DOHH2 (cell line): Measurements from ENCODE around the gene ERAL1.

Source experiments
- H3F3A ChIP-seq: fragments of 200-600 bp; sonication (generic), shearing (Covaris generic); 2 replicates; pipeline ENCODE4 v1.6.0; 2016; ENCODE audit warnings: antibody characterized with exemption, mild to moderate bottlenecking; ENCODE audit not compliant: control insufficient read depth, insufficient read depth
- H3K27ac ChIP-seq: fragments of 200-600 bp; sonication (generic); 2 replicates; pipeline ENCODE4 v1.5.1; 2014; ENCODE audit warnings: low read depth, mild to moderate bottlenecking, low read length, moderate library complexity
- H3K27me3 ChIP-seq: fragments of 200-600 bp; sonication (generic); 2 replicates; pipeline ENCODE4 v1.6.1; 2014; ENCODE audit warnings: mild to moderate bottlenecking, low read length, mixed read lengths; ENCODE audit not compliant: control insufficient read depth
- H3K36me3 ChIP-seq: fragments of 200-600 bp; sonication (generic); 2 replicates; pipeline ENCODE4 v1.6.1; 2014; ENCODE audit warnings: mild to moderate bottlenecking, low read length, moderate library complexity, mixed read lengths; ENCODE audit not compliant: control insufficient read depth
- H3K4me1 ChIP-seq: fragments of 200-600 bp; sonication (generic); 2 replicates; pipeline ENCODE4 v1.6.1; 2014; ENCODE audit warnings: mild to moderate bottlenecking, low read length, mixed read lengths; ENCODE audit not compliant: control insufficient read depth
- H3K4me2 ChIP-seq: fragments of 200-600 bp; sonication (generic); 2 replicates; pipeline ENCODE4 v1.6.0; 2014; ENCODE audit warnings: mild to moderate bottlenecking, low read length, moderate library complexity
- H3K4me3 ChIP-seq: fragments of 200-600 bp; sonication (generic); 2 replicates; pipeline ENCODE4 v1.5.1; 2014; ENCODE audit warnings: mild to moderate bottlenecking, low read length, mixed read lengths
- H3K79me2 ChIP-seq: fragments of 200-600 bp; sonication (generic); 2 replicates; pipeline ENCODE4 v1.6.1; 2014; ENCODE audit warnings: mild to moderate bottlenecking, low read length, mixed read lengths; ENCODE audit not compliant: control insufficient read depth
- H3K9me2 ChIP-seq: fragments of 200-600 bp; sonication (generic); replicated peaks from 2 replicates; pipeline ENCODE4 v1.6.1; 2014; ENCODE audit warnings: mild to moderate bottlenecking, low read length, mixed read lengths; ENCODE audit not compliant: control insufficient read depth
- H3K9me3 ChIP-seq: fragments of 200-600 bp; sonication (generic); 2 replicates; pipeline ENCODE4 v1.6.1; 2014; ENCODE audit warnings: antibody characterized with exemption, low read length, mixed read lengths; ENCODE audit not compliant: control insufficient read depth, insufficient read depth
- H4K20me1 ChIP-seq: fragments of 200-600 bp; sonication (generic); 2 replicates; pipeline ENCODE4 v1.6.0; 2014; ENCODE audit warnings: low read depth, mild to moderate bottlenecking, antibody characterized with exemption, low read length, moderate library complexity; ENCODE audit not compliant: control insufficient read depth, insufficient read depth
- EZH2phosphoT487 ChIP-seq: fragments of 200-600 bp; sonication (generic); IDR thresholded peaks from 2 replicates; pipeline ENCODE4 v1.6.1; 2017; ENCODE audit warnings: borderline replicate concordance, mild to moderate bottlenecking, antibody characterized with exemption, low read length, moderate library complexity, mixed read lengths
- TF ChIP-seq, protein P1 (sequence below): fragments of 200-600 bp; sonication (generic); IDR thresholded peaks from one replicate; pipeline ENCODE4 v1.5.1; 2014; ENCODE audit warnings: antibody characterized with exemption, mild to moderate bottlenecking, low read depth, low read length; ENCODE audit not compliant: poor library complexity, severe bottlenecking

The ERAL1 gene

DNA sequence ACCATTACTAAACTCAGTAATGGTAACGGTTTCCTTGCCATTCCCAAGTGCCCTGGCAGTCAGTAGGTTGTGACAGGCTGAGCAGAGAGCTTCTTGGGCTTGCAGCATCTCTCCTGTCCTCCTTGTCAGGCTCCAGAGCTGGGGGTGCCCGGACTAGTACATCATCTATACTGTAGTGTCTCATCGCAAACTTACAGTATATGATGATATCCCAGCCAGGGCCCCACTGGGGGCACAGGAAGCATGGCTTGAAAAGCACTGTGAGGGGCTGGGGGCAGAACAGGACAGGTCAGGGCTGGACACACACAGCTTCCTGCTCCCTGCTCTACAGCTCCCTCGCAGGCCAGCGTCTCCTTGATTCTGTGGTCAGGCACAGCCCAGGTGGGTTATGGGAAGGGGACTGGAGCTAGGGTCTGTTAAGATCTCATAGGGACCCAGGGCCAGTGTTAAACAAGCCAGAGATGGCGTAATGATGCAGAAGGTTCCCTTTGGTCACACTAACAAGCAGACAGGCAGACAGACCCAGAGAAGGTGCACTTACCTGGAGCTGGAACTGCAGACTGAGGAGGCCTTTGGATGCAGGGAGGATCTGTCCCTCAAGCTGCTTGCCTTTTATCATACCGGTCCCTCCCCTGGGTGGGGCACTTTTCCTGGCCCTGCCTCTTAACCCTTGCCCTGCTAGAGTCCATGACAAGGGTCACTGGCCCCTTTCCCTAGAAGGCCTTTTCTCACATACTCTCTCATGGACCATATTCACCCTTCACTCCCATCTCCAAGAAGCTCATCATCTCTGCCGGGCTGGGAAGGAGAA, 6.8 kb downstream of the ERAL1 start:
- Histone ChIP-seq H3K27me3 (no peaks in the 10 kb centered on the region), H3F3A (no peaks in the 10 kb centered on the region)

DNA sequence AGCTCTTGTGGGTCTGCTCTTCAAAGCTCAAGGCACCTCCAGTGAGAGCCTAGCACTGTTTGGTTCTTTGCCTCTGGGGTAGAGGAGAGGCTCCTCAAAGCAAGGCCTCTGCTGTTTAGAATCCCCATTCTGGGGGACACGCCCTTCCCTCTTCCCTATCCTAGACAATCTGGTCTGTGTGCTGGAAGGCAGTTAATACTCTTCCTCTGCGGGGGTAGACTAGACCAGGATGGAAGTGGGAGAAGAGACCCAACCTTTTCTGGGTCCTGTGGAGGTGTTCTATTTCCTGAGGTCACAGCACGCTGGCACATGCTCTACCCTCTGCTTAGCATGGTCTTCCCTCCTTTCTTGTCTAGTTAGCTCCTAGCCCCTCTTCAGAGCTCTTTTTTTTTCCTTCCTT, 7.7 kb downstream of the ERAL1 start:
- Histone ChIP-seq H3K27me3 (no peaks in the 10 kb centered on the region), H3K36me3 (peaks cover 27% of the 10 kb centered on the region), H4K20me1 (no peaks in the 10 kb centered on the region), H3K4me1 (peaks cover 19% of the 10 kb centered on the region), H3F3A (no peaks in the 10 kb centered on the region), H3K4me2 (no peak overlapping the region), H3K9me2 (no peaks in the 10 kb centered on the region), H3K27ac (no peak overlapping the region), H3K9me3 (no peaks in the 10 kb centered on the region), H3K79me2 (no peaks in the 10 kb centered on the region), H3K4me3 (no peak overlapping the region)
- TF ChIP-seq EZH2phosphoT487: no peak
- TF ChIP-seq, protein P1, sequence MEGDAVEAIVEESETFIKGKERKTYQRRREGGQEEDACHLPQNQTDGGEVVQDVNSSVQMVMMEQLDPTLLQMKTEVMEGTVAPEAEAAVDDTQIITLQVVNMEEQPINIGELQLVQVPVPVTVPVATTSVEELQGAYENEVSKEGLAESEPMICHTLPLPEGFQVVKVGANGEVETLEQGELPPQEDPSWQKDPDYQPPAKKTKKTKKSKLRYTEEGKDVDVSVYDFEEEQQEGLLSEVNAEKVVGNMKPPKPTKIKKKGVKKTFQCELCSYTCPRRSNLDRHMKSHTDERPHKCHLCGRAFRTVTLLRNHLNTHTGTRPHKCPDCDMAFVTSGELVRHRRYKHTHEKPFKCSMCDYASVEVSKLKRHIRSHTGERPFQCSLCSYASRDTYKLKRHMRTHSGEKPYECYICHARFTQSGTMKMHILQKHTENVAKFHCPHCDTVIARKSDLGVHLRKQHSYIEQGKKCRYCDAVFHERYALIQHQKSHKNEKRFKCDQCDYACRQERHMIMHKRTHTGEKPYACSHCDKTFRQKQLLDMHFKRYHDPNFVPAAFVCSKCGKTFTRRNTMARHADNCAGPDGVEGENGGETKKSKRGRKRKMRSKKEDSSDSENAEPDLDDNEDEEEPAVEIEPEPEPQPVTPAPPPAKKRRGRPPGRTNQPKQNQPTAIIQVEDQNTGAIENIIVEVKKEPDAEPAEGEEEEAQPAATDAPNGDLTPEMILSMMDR: no peak

More for the DNA sequence above, 6.8 kb downstream of the ERAL1 start:
- Histone ChIP-seq H3K9me3 (no peaks in the 10 kb centered on the region), H3K4me2 (no peak overlapping the region), H3K9me2 (no peaks in the 10 kb centered on the region), H3K4me1 (peaks cover 17% of the 10 kb centered on the region), H3K36me3 (peaks cover 27% of the 10 kb centered on the region), H3K4me3 (no peak overlapping the region), H3K27ac (no peak overlapping the region), H3K79me2 (no peaks in the 10 kb centered on the region), H4K20me1 (no peaks in the 10 kb centered on the region)
- TF ChIP-seq EZH2phosphoT487: no peak
- TF ChIP-seq, protein P1: no peak

DNA sequence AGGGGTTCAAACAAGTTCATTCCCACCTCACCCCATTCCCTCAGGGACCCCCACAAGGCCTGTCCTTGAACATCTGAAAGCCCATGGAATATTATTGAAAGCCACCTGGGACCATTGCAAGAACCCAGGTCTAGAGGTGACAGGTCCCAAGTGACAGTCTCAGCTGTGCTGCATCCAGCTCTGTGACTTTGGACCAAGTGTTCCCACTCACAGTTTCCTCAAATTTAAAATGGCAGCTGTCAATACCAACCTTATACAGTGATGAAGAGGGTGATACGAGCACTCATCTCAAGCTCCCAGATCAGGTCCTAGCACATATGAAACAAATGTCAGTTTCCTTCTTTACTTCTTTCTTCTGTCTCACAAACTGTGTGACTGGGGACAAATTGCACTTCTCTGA, 9.1 kb downstream of the ERAL1 start:
- Histone ChIP-seq H3F3A (no peaks in the 10 kb centered on the region), H4K20me1 (no peaks in the 10 kb centered on the region), H3K9me2 (no peaks in the 10 kb centered on the region), H3K27me3 (no peaks in the 10 kb centered on the region), H3K9me3 (no peaks in the 10 kb centered on the region), H3K4me3 (no peak overlapping the region), H3K36me3 (peaks cover 13% of the 10 kb centered on the region), H3K27ac (no peak overlapping the region), H3K4me1 (peaks cover 19% of the 10 kb centered on the region), H3K4me2 (no peak overlapping the region), H3K79me2 (no peaks in the 10 kb centered on the region)
- no peak for TF ChIP-seq EZH2phosphoT487
- TF ChIP-seq, protein P1: no peak
